ENCODE data around the gene MYO9A. TPM values are rescaled to one million over a fixed set of nuclear protein-coding genes. Genes with fewer than 3 reads are reported as not detected.

The MYO9A gene
- total RNA-seq, 1 experiment from 2014 or later: 23.0 TPM

DNA sequence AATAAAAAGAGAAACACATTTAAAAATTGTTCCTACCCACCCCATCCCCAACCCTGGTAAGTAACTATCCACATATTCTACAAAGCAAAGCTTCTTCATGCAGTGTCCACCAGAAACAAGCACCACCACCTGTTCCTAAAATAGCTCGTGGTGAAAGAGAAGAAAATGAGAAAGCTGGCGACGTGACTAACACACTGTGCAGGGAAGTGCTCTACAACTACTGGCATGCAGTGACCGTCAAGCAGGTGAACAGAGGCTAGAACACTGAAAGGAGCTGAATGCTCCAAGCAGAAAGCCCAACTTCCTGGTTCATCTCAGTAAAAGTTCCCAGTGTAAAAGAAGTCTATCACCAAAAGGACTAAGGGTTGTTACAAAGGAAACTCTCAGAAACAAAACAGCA, 226.9 kb downstream of the MYO9A start (continued):
- no peak for TF ChIP-seq CEBPB (IDR thresholded peaks at IDR 0.05; ENCODE audit: low read depth)

GRCh38 chr15:71889947-71890346, 228.0 kb downstream of the MYO9A start:
- BruUV-seq (replicated peaks): no TSS peak

GRCh38 chr15:71889385-71889784, 228.6 kb downstream of the MYO9A start:
- H3K4me3 ChIP-seq (replicated peaks in 1 of 2; ENCODE audit: low read depth in 1 of 2, low read length in 2 of 2): no peak overlapping the region
- no peaks in the 10 kb centered on the region for H3K9me2 ChIP-seq (ENCODE audit: insufficient read depth)
- no peak overlapping the region for H3K27ac ChIP-seq (ENCODE audit: low read depth, low read length)
- RAD21 ChIA-PET (ENCODE audit: low non-redundant PET in 1 of 2, low total read pairs in 2 of 2, uncharacterized antibody in 2 of 2, unreplicated experiment in 2 of 2): no interaction called here
- DNase-seq (ENCODE audit: low read depth, low spot score) (no peak), ATAC-seq (no peak)
- no peaks in the 10 kb centered on the region for H3K79me2 ChIP-seq (ENCODE audit: insufficient read depth, low read length)
- H3K9ac ChIP-seq (ENCODE audit: low read length): no peak overlapping the region
- CTCF ChIA-PET: no interaction called here
- no peaks in the 10 kb centered on the region for H3K9me3 ChIP-seq (ENCODE audit: control insufficient read depth in 1 of 2, insufficient read depth in 1 of 2, low read depth in 1 of 2, low read length in 2 of 2)
- H4K20me1 ChIP-seq (ENCODE audit: insufficient read depth): no peaks in the 10 kb centered on the region
- H3K27me3 ChIP-seq (ENCODE audit: insufficient read depth, low read length): no peaks in the 10 kb centered on the region
- H3K4me1 ChIP-seq (ENCODE audit: control insufficient read depth in 1 of 2, insufficient read depth in 2 of 2, low read length in 2 of 2): no peaks in the 10 kb centered on the region
- BruUV-seq (replicated peaks): no TSS peak
- POLR2A ChIA-PET: no interaction called here
- intact Hi-C loops (cut with micrococcal nuclease): no loop called here
- H3K36me3 ChIP-seq (ENCODE audit: control insufficient read depth in 1 of 2, insufficient read depth in 2 of 2, low read length in 2 of 2): no peaks in the 10 kb centered on the region
- H3K4me2 ChIP-seq (ENCODE audit: low read length): no peak overlapping the region
- no peak overlapping the region for H2AFZ ChIP-seq (ENCODE audit: low read depth, low read length, poor library complexity, severe bottlenecking)
- TF ChIP-seq ELF1 (IDR thresholded peaks at IDR 0.05; ENCODE audit: borderline replicate concordance, low read depth) (no peak), JUND (IDR thresholded peaks at IDR 0.05) (no peak), EZH2phosphoT487 (IDR thresholded peaks at IDR 0.05; ENCODE audit: borderline replicate concordance) (no peak), SRF (IDR thresholded peaks at IDR 0.05; ENCODE audit: low read depth) (no peak), CBX3 (IDR thresholded peaks at IDR 0.05; ENCODE audit: low read depth) (no peak), POLR2AphosphoS5 (IDR thresholded peaks at IDR 0.05; ENCODE audit: low read depth, low read length) (no peak), YY1 (IDR thresholded peaks at IDR 0.05; ENCODE audit: extremely low read depth, insufficient replicate concordance, low read depth, low read length) (no peak), MAX (IDR thresholded peaks at IDR 0.05) (no peak), FOSL1 (IDR thresholded peaks at IDR 0.05; ENCODE audit: low read depth) (no peak), SIN3A (IDR thresholded peaks at IDR 0.05; ENCODE audit: low read depth) (no peak), RAD21 (IDR thresholded peaks at IDR 0.05; ENCODE audit: low read depth) (no peak), EGR1 (IDR thresholded peaks at IDR 0.05; ENCODE audit: low read depth) (no peak), TCF7L2 (IDR thresholded peaks at IDR 0.05; ENCODE audit: borderline replicate concordance, extremely low read depth, insufficient read depth, insufficient read length) (no peak), CEBPB (IDR thresholded peaks at IDR 0.05; ENCODE audit: low read depth) (no peak), ATF3 (IDR thresholded peaks at IDR 0.05) (no peak)
- TF ChIP-seq, protein P1, sequence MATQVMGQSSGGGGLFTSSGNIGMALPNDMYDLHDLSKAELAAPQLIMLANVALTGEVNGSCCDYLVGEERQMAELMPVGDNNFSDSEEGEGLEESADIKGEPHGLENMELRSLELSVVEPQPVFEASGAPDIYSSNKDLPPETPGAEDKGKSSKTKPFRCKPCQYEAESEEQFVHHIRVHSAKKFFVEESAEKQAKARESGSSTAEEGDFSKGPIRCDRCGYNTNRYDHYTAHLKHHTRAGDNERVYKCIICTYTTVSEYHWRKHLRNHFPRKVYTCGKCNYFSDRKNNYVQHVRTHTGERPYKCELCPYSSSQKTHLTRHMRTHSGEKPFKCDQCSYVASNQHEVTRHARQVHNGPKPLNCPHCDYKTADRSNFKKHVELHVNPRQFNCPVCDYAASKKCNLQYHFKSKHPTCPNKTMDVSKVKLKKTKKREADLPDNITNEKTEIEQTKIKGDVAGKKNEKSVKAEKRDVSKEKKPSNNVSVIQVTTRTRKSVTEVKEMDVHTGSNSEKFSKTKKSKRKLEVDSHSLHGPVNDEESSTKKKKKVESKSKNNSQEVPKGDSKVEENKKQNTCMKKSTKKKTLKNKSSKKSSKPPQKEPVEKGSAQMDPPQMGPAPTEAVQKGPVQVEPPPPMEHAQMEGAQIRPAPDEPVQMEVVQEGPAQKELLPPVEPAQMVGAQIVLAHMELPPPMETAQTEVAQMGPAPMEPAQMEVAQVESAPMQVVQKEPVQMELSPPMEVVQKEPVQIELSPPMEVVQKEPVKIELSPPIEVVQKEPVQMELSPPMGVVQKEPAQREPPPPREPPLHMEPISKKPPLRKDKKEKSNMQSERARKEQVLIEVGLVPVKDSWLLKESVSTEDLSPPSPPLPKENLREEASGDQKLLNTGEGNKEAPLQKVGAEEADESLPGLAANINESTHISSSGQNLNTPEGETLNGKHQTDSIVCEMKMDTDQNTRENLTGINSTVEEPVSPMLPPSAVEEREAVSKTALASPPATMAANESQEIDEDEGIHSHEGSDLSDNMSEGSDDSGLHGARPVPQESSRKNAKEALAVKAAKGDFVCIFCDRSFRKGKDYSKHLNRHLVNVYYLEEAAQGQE (IDR thresholded peaks at IDR 0.05; ENCODE audit: low read depth): no peak

More at GRCh38 chr15:71889947-71890346, 228.0 kb downstream of the MYO9A start:
- ChIA-PET CTCF (no interaction called here), RAD21 (ENCODE audit: low non-redundant PET in 1 of 2, low total read pairs in 2 of 2, uncharacterized antibody in 2 of 2, unreplicated experiment in 2 of 2) (interaction anchor here in 1 of 2 experiments (0.7 kb wide), 1 partner anchor 38 kb away, joined by 4 read pairs; no protein-coding TSS in a partner anchor), POLR2A (no interaction called here)
- Histone ChIP-seq H2AFZ (ENCODE audit: low read depth, low read length, poor library complexity, severe bottlenecking) (no peak overlapping the region), H3K4me2 (ENCODE audit: low read length) (no peak overlapping the region), H3K4me3 (replicated peaks in 1 of 2; ENCODE audit: low read depth in 1 of 2, low read length in 2 of 2) (no peak overlapping the region), H3K36me3 (ENCODE audit: control insufficient read depth in 1 of 2, insufficient read depth in 2 of 2, low read length in 2 of 2) (no peaks in the 10 kb centered on the region), H4K20me1 (ENCODE audit: insufficient read depth) (no peaks in the 10 kb centered on the region), H3K79me2 (ENCODE audit: insufficient read depth, low read length) (no peaks in the 10 kb centered on the region), H3K9ac (ENCODE audit: low read length) (no peak overlapping the region), H3K4me1 (ENCODE audit: control insufficient read depth in 1 of 2, insufficient read depth in 2 of 2, low read length in 2 of 2) (no peaks in the 10 kb centered on the region), H3K9me2 (ENCODE audit: insufficient read depth) (no peaks in the 10 kb centered on the region), H3K27me3 (ENCODE audit: insufficient read depth, low read length) (no peaks in the 10 kb centered on the region), H3K9me3 (ENCODE audit: control insufficient read depth in 1 of 2, insufficient read depth in 1 of 2, low read depth in 1 of 2, low read length in 2 of 2) (no peaks in the 10 kb centered on the region), H3K27ac (ENCODE audit: low read depth, low read length) (no peak overlapping the region)
- no peak for DNase-seq (ENCODE audit: low read depth, low spot score)
- no peak for ATAC-seq
- intact Hi-C loops (cut with micrococcal nuclease): no loop called here
- TF ChIP-seq CEBPB (IDR thresholded peaks at IDR 0.05; ENCODE audit: low read depth) (no peak), RAD21 (IDR thresholded peaks at IDR 0.05; ENCODE audit: low read depth) (no peak), FOSL1 (IDR thresholded peaks at IDR 0.05; ENCODE audit: low read depth) (no peak), TCF7L2 (IDR thresholded peaks at IDR 0.05; ENCODE audit: borderline replicate concordance, extremely low read depth, insufficient read depth, insufficient read length) (no peak), ZNF274 (IDR thresholded peaks at IDR 0.05; ENCODE audit: low read depth, low read length) (no peak)
